Measurements from ENCODE around the gene TMEM184B. TPM values are rescaled to one million over a fixed set of nuclear protein-coding genes. Genes with fewer than 3 reads are reported as not detected.

Gene TMEM184B
- total and polyA plus RNA-seq, 2 donors (not counting 1 experiment from before 2014, with no cell fraction given), result 9.9 to 24.7 TPM

- peaks cover 0 to 2% (median 0%) of the 10 kb centered on the region in 4 experiments for H3K27me3 ChIP-seq (replicated peaks in 1 of 4; ENCODE audit: control extremely low read depth in 1 of 4, control insufficient read depth in 3 of 4, insufficient read depth in 4 of 4, low read length in 3 of 4)
- whole genome bisulfite sequencing (ENCODE audit: insufficient coverage), result 82% methylated on average over 2 of the region's 3 CpGs
- no peak overlapping the region for H3K27ac Mint-ChIP-seq
- intact Hi-C loops (cut with micrococcal nuclease), result loop anchor here (10.0 kb wide), 2 partner anchors 134 to 516 kb away; partner anchors contain the start of genes GTPBP1, JOSD1 and PICK1
- H3K4me1 ChIP-seq (ENCODE audit: control insufficient read depth in 2 of 2, insufficient read depth in 2 of 2, low read length in 2 of 2), result no peaks in the 10 kb centered on the region
- H3K36me3 ChIP-seq (replicated peaks in 1 of 2; ENCODE audit: control extremely low read depth in 1 of 2, control insufficient read depth in 1 of 2, extremely low read depth in 1 of 2, insufficient read depth in 2 of 2, low read length in 1 of 2), result no peaks in the 10 kb centered on the region
- no peaks in the 10 kb centered on the region for H3K9me3 ChIP-seq (ENCODE audit: control extremely low read depth in 1 of 3, control insufficient read depth in 2 of 3, insufficient read depth in 1 of 3, low read length in 2 of 3)
- H3K4me3 ChIP-seq (ENCODE audit: control extremely low read depth in 1 of 5, extremely low read depth in 1 of 5, insufficient read depth in 1 of 5, low read depth in 2 of 5, low read length in 4 of 5), result no peak overlapping the region
- H3K4me3 Mint-ChIP-seq, result no peak overlapping the region
- no peak overlapping the region for H3K4me2 ChIP-seq (replicated peaks; ENCODE audit: low read depth, low read length, poor library complexity, severe bottlenecking)
- no peak overlapping the region for H2AFZ ChIP-seq (ENCODE audit: insufficient read depth, low read depth, low read length, poor library complexity, severe bottlenecking)
- H3K27ac ChIP-seq (ENCODE audit: low read length in 2 of 2), result no peak overlapping the region
- no peak for TF ChIP-seq EZH2 (IDR thresholded peaks at IDR 0.05; ENCODE audit: borderline replicate concordance, insufficient read depth, low read depth, low read length, poor library complexity, severe bottlenecking)
- no peak for ATAC-seq (ENCODE audit: low read depth)
- no peaks in the 10 kb centered on the region for H3K79me2 ChIP-seq (ENCODE audit: control insufficient read depth, insufficient read depth, low read length)
- no peaks in the 10 kb centered on the region for H4K20me1 ChIP-seq (ENCODE audit: control insufficient read depth, insufficient read depth, low read length, poor library complexity, severe bottlenecking)
- no peak overlapping the region for H3K9ac ChIP-seq (ENCODE audit: low read length)
- H3K4me1 Mint-ChIP-seq, result no peaks in the 10 kb centered on the region
- peaks cover 27% of the 10 kb centered on the region for H3K27me3 Mint-ChIP-seq
- CTCF ChIA-PET, result interaction anchor here (1.3 kb wide), 1 partner anchor 12 kb away, joined by 3 read pairs; no protein-coding TSS in a partner anchor
- POLR2A ChIA-PET, result no interaction called here
- DNase-seq, result no peak
- H3K9me3 Mint-ChIP-seq (ENCODE audit: insufficient read depth), result no peaks in the 10 kb centered on the region
Observed at GRCh38 chr22:38189104-38189503, 83.7 kb downstream of the TMEM184B start.

- Histone ChIP-seq H3K9me3 (ENCODE audit: control extremely low read depth in 1 of 3, control insufficient read depth in 2 of 3, insufficient read depth in 1 of 3, low read length in 2 of 3) (no peaks in the 10 kb centered on the region), H2AFZ (ENCODE audit: insufficient read depth, low read depth, low read length, poor library complexity, severe bottlenecking) (no peak overlapping the region), H3K4me2 (replicated peaks; ENCODE audit: low read depth, low read length, poor library complexity, severe bottlenecking) (no peak overlapping the region), H3K4me1 (ENCODE audit: control insufficient read depth in 2 of 2, insufficient read depth in 2 of 2, low read length in 2 of 2) (no peaks in the 10 kb centered on the region), H3K79me2 (ENCODE audit: control insufficient read depth, insufficient read depth, low read length) (no peaks in the 10 kb centered on the region), H3K9ac (ENCODE audit: low read length) (no peak overlapping the region), H3K4me3 (ENCODE audit: control extremely low read depth in 1 of 5, extremely low read depth in 1 of 5, insufficient read depth in 1 of 5, low read depth in 2 of 5, low read length in 4 of 5) (no peak overlapping the region), H4K20me1 (ENCODE audit: control insufficient read depth, insufficient read depth, low read length, poor library complexity, severe bottlenecking) (no peaks in the 10 kb centered on the region), H3K36me3 (replicated peaks in 1 of 2; ENCODE audit: control extremely low read depth in 1 of 2, control insufficient read depth in 1 of 2, extremely low read depth in 1 of 2, insufficient read depth in 2 of 2, low read length in 1 of 2) (no peaks in the 10 kb centered on the region), H3K27me3 (replicated peaks in 1 of 4; ENCODE audit: control extremely low read depth in 1 of 4, control insufficient read depth in 3 of 4, insufficient read depth in 4 of 4, low read length in 3 of 4) (peaks cover 0 to 2% (median 0%) of the 10 kb centered on the region in 4 experiments), H3K27ac (ENCODE audit: low read length in 2 of 2) (no peak overlapping the region)
- TF ChIP-seq CTCF (IDR thresholded peaks at IDR 0.05) (no peak), EZH2 (IDR thresholded peaks at IDR 0.05; ENCODE audit: borderline replicate concordance, insufficient read depth, low read depth, low read length, poor library complexity, severe bottlenecking) (no peak)
- ATAC-seq (ENCODE audit: low read depth) (no peak), DNase-seq (no peak)
- H3K4me3 Mint-ChIP-seq, result no peak overlapping the region
- no peaks in the 10 kb centered on the region for H3K9me3 Mint-ChIP-seq (ENCODE audit: insufficient read depth)
- intact Hi-C loops (cut with micrococcal nuclease), result loop anchor here (10.0 kb wide), 2 partner anchors 133 to 517 kb away; partner anchors contain the start of genes GTPBP1, JOSD1 and PICK1
- peaks cover 24% of the 10 kb centered on the region for H3K27me3 Mint-ChIP-seq
- 100% methylated on average over 6 of the region's 10 CpGs for WGBS (ENCODE audit: insufficient coverage)
- no peak overlapping the region for H3K27ac Mint-ChIP-seq
- ChIA-PET POLR2A (no interaction called here), CTCF (interaction anchor here (1.3 kb wide), 1 partner anchor 13 kb away, joined by 3 read pairs; no protein-coding TSS in a partner anchor)
- no peaks in the 10 kb centered on the region for H3K4me1 Mint-ChIP-seq
Observed at GRCh38 chr22:38187413-38188212, 85.2 kb downstream of the TMEM184B start.
